Measurements from ENCODE around the gene IL17C. TPM values are rescaled to one million over a fixed set of nuclear protein-coding genes. Genes with fewer than 3 reads are reported as not detected.

Gene IL17C
- polyA plus RNA-seq, 1 donor from 2014 or later, result not detected

- Histone ChIP-seq H4K20me1 (ENCODE audit: insufficient read depth) (no peaks in the 10 kb centered on the region), H3K79me2 (replicated peaks; ENCODE audit: insufficient read depth, low read length) (no peaks in the 10 kb centered on the region), H3K9me3 (ENCODE audit: low read length) (no peaks in the 10 kb centered on the region), H3K36me3 (ENCODE audit: insufficient read depth, low read length) (no peaks in the 10 kb centered on the region), H3K27me3 (ENCODE audit: insufficient read depth, low read depth, low read length) (peaks cover 13% of the 10 kb centered on the region), H3K9me2 (ENCODE audit: insufficient read depth, low read length) (no peaks in the 10 kb centered on the region), H2AFZ (ENCODE audit: low read depth, low read length) (no peak overlapping the region), H3K4me2 (ENCODE audit: low read length) (no peak overlapping the region), H3F3A (ENCODE audit: insufficient read depth, low read length, poor library complexity, severe bottlenecking) (no peaks in the 10 kb centered on the region), H3K4me3 (ENCODE audit: low read length) (no peak overlapping the region), H3K9ac (ENCODE audit: low read length) (no peak overlapping the region), H3K27ac (ENCODE audit: low read length) (no peak overlapping the region)
- TF ChIP-seq EP300 (conservative IDR thresholded peaks at IDR 0.05; ENCODE audit: poor library complexity, severe bottlenecking), result no peak
- no peak for TF ChIP-seq POLR2AphosphoS5 (IDR thresholded peaks at IDR 0.05)
- TF ChIP-seq REST (IDR thresholded peaks at IDR 0.05; ENCODE audit: borderline replicate concordance), result no peak
- no peak for TF ChIP-seq TAF1 (IDR thresholded peaks at IDR 0.05; ENCODE audit: low read depth)
- TF ChIP-seq EZH2 (IDR thresholded peaks at IDR 0.05; ENCODE audit: borderline replicate concordance, insufficient read depth, low read length, poor library complexity, severe bottlenecking), result no peak
- TF ChIP-seq RAD21 (conservative IDR thresholded peaks at IDR 0.05), result no peak
- no peak for TF ChIP-seq SMC3 (conservative IDR thresholded peaks at IDR 0.05; ENCODE audit: poor library complexity)
- TF ChIP-seq MXI1 (conservative IDR thresholded peaks at IDR 0.05; ENCODE audit: poor library complexity, severe bottlenecking), result no peak
- TF ChIP-seq CTCF (IDR thresholded peaks at IDR 0.05; ENCODE audit: poor library complexity, severe bottlenecking), result no peak
Measured at GRCh38 chr16:88634141-88634993, 4.0 kb upstream of the IL17C start.

DNA sequence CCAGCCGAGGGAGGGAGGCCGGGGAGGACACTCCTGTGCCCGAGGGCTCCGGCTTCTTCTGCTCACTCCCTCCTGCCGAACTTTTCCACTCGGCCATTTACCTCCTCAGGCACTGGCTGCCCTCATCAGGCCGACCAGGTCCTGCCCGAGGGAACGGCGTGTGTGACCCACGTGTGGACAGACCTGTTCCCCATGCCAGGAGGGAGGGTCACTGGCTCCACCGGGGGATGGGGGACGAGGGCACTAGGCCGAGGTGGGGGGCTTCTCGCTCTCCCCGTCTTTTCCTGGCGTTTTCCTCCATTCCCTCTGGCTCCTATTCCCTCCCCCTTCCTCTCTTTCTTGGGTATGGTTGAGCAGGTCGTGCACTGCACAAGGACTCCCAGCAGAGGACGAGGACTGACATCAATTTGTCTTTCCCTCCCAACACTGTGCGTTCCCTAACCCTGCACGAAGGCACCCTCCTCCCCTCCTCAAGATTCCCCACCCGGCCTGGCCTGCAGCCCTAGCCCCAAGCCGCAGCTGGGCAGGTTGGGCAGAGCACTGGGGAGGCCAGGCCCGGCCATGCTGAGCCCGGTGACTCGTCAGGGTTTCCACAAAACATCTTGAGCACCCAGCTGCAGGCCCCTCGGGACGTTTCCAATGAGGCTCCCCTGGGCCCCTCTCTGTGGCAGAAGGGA is 3.2 kb upstream of the IL17C start:
- Histone ChIP-seq H3K27ac (ENCODE audit: low read length) (no peak overlapping the region), H3K79me2 (replicated peaks; ENCODE audit: insufficient read depth, low read length) (no peaks in the 10 kb centered on the region), H2AFZ (ENCODE audit: low read depth, low read length) (no peak overlapping the region), H3F3A (ENCODE audit: insufficient read depth, low read length, poor library complexity, severe bottlenecking) (no peaks in the 10 kb centered on the region), H3K9me3 (ENCODE audit: low read length) (no peaks in the 10 kb centered on the region), H3K9ac (ENCODE audit: low read length) (no peak overlapping the region), H3K36me3 (ENCODE audit: insufficient read depth, low read length) (no peaks in the 10 kb centered on the region), H4K20me1 (ENCODE audit: insufficient read depth) (no peaks in the 10 kb centered on the region), H3K4me2 (ENCODE audit: low read length) (no peak overlapping the region), H3K27me3 (ENCODE audit: insufficient read depth, low read depth, low read length) (peaks cover 13% of the 10 kb centered on the region), H3K4me3 (ENCODE audit: low read length) (no peak overlapping the region), H3K9me2 (ENCODE audit: insufficient read depth, low read length) (no peaks in the 10 kb centered on the region)
- no peak for TF ChIP-seq TAF1 (IDR thresholded peaks at IDR 0.05; ENCODE audit: low read depth)
- no peak for TF ChIP-seq SMC3 (conservative IDR thresholded peaks at IDR 0.05; ENCODE audit: poor library complexity)
- no peak for TF ChIP-seq CTCF (IDR thresholded peaks at IDR 0.05; ENCODE audit: poor library complexity, severe bottlenecking)
- TF ChIP-seq REST (IDR thresholded peaks at IDR 0.05; ENCODE audit: borderline replicate concordance), result no peak
- no peak for TF ChIP-seq EZH2 (IDR thresholded peaks at IDR 0.05; ENCODE audit: borderline replicate concordance, insufficient read depth, low read length, poor library complexity, severe bottlenecking)
- TF ChIP-seq MXI1 (conservative IDR thresholded peaks at IDR 0.05; ENCODE audit: poor library complexity, severe bottlenecking), result no peak
- TF ChIP-seq EP300 (conservative IDR thresholded peaks at IDR 0.05; ENCODE audit: poor library complexity, severe bottlenecking), result no peak
- TF ChIP-seq POLR2AphosphoS5 (IDR thresholded peaks at IDR 0.05), result no peak
- no peak for TF ChIP-seq RAD21 (conservative IDR thresholded peaks at IDR 0.05)

Measured in neural cell (in vitro differentiated cells).